ENCODE data around the gene ADAM10. TPM values are rescaled to one million over a fixed set of nuclear protein-coding genes. Genes with fewer than 3 reads are reported as not detected.

Gene ADAM10
- total RNA-seq, 1 experiment from 2014 or later = 159 TPM

GRCh38 chr15:58627046-58627445 lies 122.5 kb downstream of the ADAM10 start:
- Histone ChIP-seq H3K27me3 (ENCODE audit: insufficient read depth, low read length) (no peaks in the 10 kb centered on the region), H2BK120ac (ENCODE audit: low read depth, low read length, poor library complexity, severe bottlenecking) (no peak overlapping the region), H3K27ac (ENCODE audit: insufficient read length, low read depth, low read length) (no peak overlapping the region), H3K9me3 (ENCODE audit: control insufficient read depth, low read depth, low read length) (no peaks in the 10 kb centered on the region), H2BK5ac (ENCODE audit: insufficient read length, low read length) (no peak overlapping the region), H3K23ac (ENCODE audit: insufficient read length, low read depth, low read length) (no peak overlapping the region), H2AK5ac (ENCODE audit: insufficient read length, low read length) (no peak overlapping the region), H3K9ac (ENCODE audit: extremely low read depth, insufficient read length, low read length) (no peak overlapping the region), H4K20me1 (ENCODE audit: control insufficient read depth, insufficient read depth, insufficient read length) (no peaks in the 10 kb centered on the region), H2BK15ac (ENCODE audit: low read depth, low read length) (no peak overlapping the region), H3K4ac (ENCODE audit: low read depth, low read length) (no peak overlapping the region), H3T11ph (ENCODE audit: low read length) (no peak overlapping the region), H3K79me2 (ENCODE audit: insufficient read depth, low read length) (no peaks in the 10 kb centered on the region), H4K5ac (ENCODE audit: insufficient read length, low read depth, low read length) (no peak overlapping the region), H3K4me1 (ENCODE audit: insufficient read depth, low read length) (no peaks in the 10 kb centered on the region), H3K23me2 (ENCODE audit: insufficient read length, low read depth, low read length, poor library complexity, severe bottlenecking) (no peaks in the 10 kb centered on the region), H4K8ac (replicated peaks; ENCODE audit: insufficient read length, low read depth, low read length) (no peak overlapping the region), H3K79me1 (ENCODE audit: insufficient read depth, low read depth, low read length, poor library complexity, severe bottlenecking) (no peaks in the 10 kb centered on the region), H4K91ac (ENCODE audit: insufficient read length, low read depth, low read length) (no peak overlapping the region), H3K4me2 (ENCODE audit: insufficient read depth, insufficient read length, low read length) (no peak overlapping the region), H2AFZ (ENCODE audit: low read length) (no peak overlapping the region), H2BK20ac (ENCODE audit: low read depth, low read length, poor library complexity, severe bottlenecking) (no peak overlapping the region), H2BK12ac (ENCODE audit: insufficient read length, low read depth, low read length) (no peak overlapping the region), H3K18ac (ENCODE audit: insufficient read length, low read depth, low read length) (no peak overlapping the region), H3K14ac (ENCODE audit: insufficient read depth, low read length) (no peak overlapping the region), H3K56ac (ENCODE audit: insufficient read length, low read depth, low read length) (no peak overlapping the region)
- Mint-ChIP-seq H3K27ac (no peak overlapping the region), H3K27me3 (ENCODE audit: low read depth) (no peaks in the 10 kb centered on the region), H3K9me3 (no peaks in the 10 kb centered on the region), H3K36me3 (ENCODE audit: insufficient read depth in 1 of 3, low read depth in 3 of 3) (peaks cover 18 to 44% (median 40%) of the 10 kb centered on the region in 3 experiments), H3K4me3 (no peak overlapping the region), H3K4me1 (peaks cover 3 to 6% of the 10 kb centered on the region in 2 experiments; a peak in 3 of 4 replicates)
- no peak for DNase-seq
- no CpG with 5 or more reads among the region's 2 CpGs for WGBS (ENCODE audit: extremely low coverage, insufficient read length, low lambda C conversion rate)
- TF ChIP-seq CTCF (conservative IDR thresholded peaks at IDR 0.05) = no peak

Measured in H9 (cell line).